ENCODE measurements around the gene UGT1A6. TPM values are rescaled to one million over a fixed set of nuclear protein-coding genes. Genes with fewer than 3 reads are reported as not detected.

UGT1A6 gene
- total and polyA plus RNA-seq, 2 donors (not counting 3 experiments of a cell fraction or from before 2014, with no cell fraction given) = not detected

DNA sequence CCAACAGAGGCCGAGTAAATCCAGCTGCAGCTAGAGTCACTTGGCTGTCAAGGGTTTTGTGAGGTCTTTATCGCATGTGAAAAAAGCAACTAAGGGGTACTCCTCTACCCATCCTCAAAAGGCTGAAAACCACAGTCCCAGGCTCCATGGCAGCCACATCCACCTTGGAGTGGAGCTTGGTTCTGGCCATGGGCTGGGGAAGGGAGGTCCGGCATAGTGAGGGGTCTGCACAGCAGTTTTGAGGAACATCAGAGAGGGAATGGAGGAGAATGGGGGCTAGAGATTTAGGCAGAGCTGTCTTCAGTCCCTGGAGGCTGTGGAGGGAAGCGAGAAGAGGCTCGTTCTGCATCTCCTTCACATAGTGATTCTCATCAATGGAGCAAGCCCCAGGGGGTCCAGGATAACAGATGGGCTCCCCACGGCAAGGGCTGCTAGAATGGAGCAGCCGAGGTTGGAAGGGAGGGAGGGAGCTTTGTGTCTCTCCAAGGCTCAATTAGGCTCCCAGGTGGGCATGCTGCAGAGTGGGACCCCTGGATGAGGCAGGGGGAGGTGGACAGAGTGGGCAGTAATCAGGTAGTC, 106.5 kb downstream of the UGT1A6 start:
- no peak overlapping the region for H3K4me3 ChIP-seq (replicated peaks in 1 of 3; ENCODE audit: insufficient read depth in 1 of 3, low read depth in 1 of 3, low read length in 3 of 3)
- POLR2A ChIA-PET = no interaction called here
- no peak overlapping the region for H2AFZ ChIP-seq (ENCODE audit: low read depth, low read length)
- no peak overlapping the region for H3K9ac ChIP-seq (replicated peaks; ENCODE audit: extremely low read depth, insufficient read depth, low read length)
- BruUV-seq (replicated peaks) = no TSS peak
- no peaks in the 10 kb centered on the region for H3K4me1 ChIP-seq (ENCODE audit: control insufficient read depth, extremely low read depth, insufficient read depth, low read length)
- DNase-seq (ENCODE audit: low read depth, low spot score) (no peak), FAIRE-seq (no peak)
- no peak overlapping the region for H3K27ac ChIP-seq (ENCODE audit: insufficient read depth, low read depth, low read length)
- no peaks in the 10 kb centered on the region for H4K20me1 ChIP-seq (replicated peaks; ENCODE audit: control insufficient read depth, extremely low read depth, insufficient read depth, low read length)
- no peaks in the 10 kb centered on the region for H3K9me1 ChIP-seq (replicated peaks; ENCODE audit: control insufficient read depth, extremely low read depth, insufficient read depth, low read length)
- H3K36me3 ChIP-seq (ENCODE audit: control insufficient read depth in 2 of 2, extremely low read depth in 1 of 2, insufficient read depth in 2 of 2, low read length in 2 of 2) = no peaks in the 10 kb centered on the region
- no peak for TF ChIP-seq CTCF (IDR thresholded peaks at IDR 0.05; ENCODE audit: extremely low read depth in 1 of 2, insufficient read depth in 1 of 2, low read depth in 1 of 2, low read length in 2 of 2)
- TF ChIP-seq, protein P1, sequence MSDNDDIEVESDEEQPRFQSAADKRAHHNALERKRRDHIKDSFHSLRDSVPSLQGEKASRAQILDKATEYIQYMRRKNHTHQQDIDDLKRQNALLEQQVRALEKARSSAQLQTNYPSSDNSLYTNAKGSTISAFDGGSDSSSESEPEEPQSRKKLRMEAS (IDR thresholded peaks at IDR 0.05; ENCODE audit: insufficient read depth, insufficient read length) = no peak
- no peaks in the 10 kb centered on the region for H3K79me2 ChIP-seq (ENCODE audit: control insufficient read depth, insufficient read depth, low read length)
- CTCF ChIA-PET = no interaction called here
- intact Hi-C loops (cut with micrococcal nuclease) = no loop called here
- H3K9me3 ChIP-seq (replicated peaks; ENCODE audit: control insufficient read depth, insufficient read depth, low read length) = no peaks in the 10 kb centered on the region
- no peak overlapping the region for H3K4me2 ChIP-seq (ENCODE audit: insufficient read depth, low read length)
- no peaks in the 10 kb centered on the region for H3K27me3 ChIP-seq (ENCODE audit: control insufficient read depth in 2 of 2, insufficient read depth in 2 of 2, low read length in 2 of 2)
- dilution Hi-C loops (cut with MboI; ENCODE audit: extremely low pct_ligation_motif_present, low sequenced_read_pairs) = no loop called here

DNA sequence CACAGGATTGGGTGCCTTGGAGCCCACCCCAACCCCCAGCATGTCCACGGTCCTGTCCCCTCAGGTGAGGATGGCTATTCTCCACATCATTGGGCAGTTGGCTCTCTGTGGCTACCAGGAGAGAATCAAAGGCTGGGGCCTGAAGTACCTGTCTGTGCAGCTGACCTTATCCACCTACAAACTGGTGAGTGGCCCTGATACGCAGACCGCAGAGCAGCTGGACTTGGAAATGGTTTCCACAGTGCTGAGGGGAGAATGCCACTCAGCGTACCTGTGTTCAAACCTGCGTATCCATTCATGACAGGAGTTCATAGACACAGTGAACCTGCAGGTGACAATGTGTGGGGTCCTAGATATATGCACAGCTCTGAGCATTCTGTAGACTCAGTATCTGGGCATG, 107.0 kb downstream of the UGT1A6 start:
- H3K4me1 ChIP-seq (ENCODE audit: control insufficient read depth, extremely low read depth, insufficient read depth, low read length) = no peaks in the 10 kb centered on the region
- intact Hi-C loops (cut with micrococcal nuclease) = no loop called here
- no peaks in the 10 kb centered on the region for H3K36me3 ChIP-seq (ENCODE audit: control insufficient read depth in 2 of 2, extremely low read depth in 1 of 2, insufficient read depth in 2 of 2, low read length in 2 of 2)
- FAIRE-seq (no peak), DNase-seq (ENCODE audit: low read depth, low spot score) (no peak)
- no TSS peak for BruUV-seq (replicated peaks)
- no peaks in the 10 kb centered on the region for H3K9me3 ChIP-seq (replicated peaks; ENCODE audit: control insufficient read depth, insufficient read depth, low read length)
- H3K4me2 ChIP-seq (ENCODE audit: insufficient read depth, low read length) = no peak overlapping the region
- H3K9ac ChIP-seq (replicated peaks; ENCODE audit: extremely low read depth, insufficient read depth, low read length) = no peak overlapping the region
- dilution Hi-C loops (cut with MboI; ENCODE audit: extremely low pct_ligation_motif_present, low sequenced_read_pairs) = no loop called here
- no peak overlapping the region for H3K4me3 ChIP-seq (replicated peaks in 1 of 3; ENCODE audit: insufficient read depth in 1 of 3, low read depth in 1 of 3, low read length in 3 of 3)
- no peak overlapping the region for H3K27ac ChIP-seq (ENCODE audit: insufficient read depth, low read depth, low read length)
- TF ChIP-seq POLR2AphosphoS5 (IDR thresholded peaks at IDR 0.05; ENCODE audit: insufficient read depth, low read depth, low read length) (no peak), CTCF (IDR thresholded peaks at IDR 0.05; ENCODE audit: extremely low read depth in 1 of 2, insufficient read depth in 1 of 2, low read depth in 1 of 2, low read length in 2 of 2) (no peak), GATA2 (IDR thresholded peaks at IDR 0.05; ENCODE audit: insufficient read depth, insufficient read length, low read depth, low read length) (no peak), FOS (IDR thresholded peaks at IDR 0.05; ENCODE audit: borderline replicate concordance, insufficient read depth, low read length) (no peak), JUN (IDR thresholded peaks at IDR 0.05; ENCODE audit: borderline replicate concordance, insufficient read depth, insufficient read length, low read depth) (no peak), EZH2 (IDR thresholded peaks at IDR 0.05; ENCODE audit: borderline replicate concordance, low read depth, low read length, severe bottlenecking) (no peak), POLR2A (IDR thresholded peaks at IDR 0.05; ENCODE audit: low read depth, low read length) (no peak), MYC (IDR thresholded peaks at IDR 0.05; ENCODE audit: low read depth, low read length) (no peak)
- TF ChIP-seq, protein P1 (IDR thresholded peaks at IDR 0.05; ENCODE audit: insufficient read depth, insufficient read length) = no peak
- ChIA-PET POLR2A (no interaction called here), CTCF (no interaction called here)
- no peaks in the 10 kb centered on the region for H3K27me3 ChIP-seq (ENCODE audit: control insufficient read depth in 2 of 2, insufficient read depth in 2 of 2, low read length in 2 of 2)
- H2AFZ ChIP-seq (ENCODE audit: low read depth, low read length) = no peak overlapping the region
- no peaks in the 10 kb centered on the region for H3K79me2 ChIP-seq (ENCODE audit: control insufficient read depth, insufficient read depth, low read length)
- no peaks in the 10 kb centered on the region for H3K9me1 ChIP-seq (replicated peaks; ENCODE audit: control insufficient read depth, extremely low read depth, insufficient read depth, low read length)
- H4K20me1 ChIP-seq (replicated peaks; ENCODE audit: control insufficient read depth, extremely low read depth, insufficient read depth, low read length) = no peaks in the 10 kb centered on the region
